Fibroblast of mammary gland (primary cell): Measurements from ENCODE around the gene ATF2.
A peak's percentile ranks its signal among the peaks of the same experiment; 100 is the strongest.

Experiments
- DNase-seq: peaks from one replicate; pipeline ENCODE4 v3.0.0-alpha.2; 2010; ENCODE audit warnings: low read depth
- H3K4me3 ChIP-seq: 2 replicates; pipeline ENCODE4 v1.5.1; 2011; ENCODE audit warnings: low read depth, mild to moderate bottlenecking, low read length, moderate library complexity; ENCODE audit not compliant: control insufficient read depth
- TF ChIP-seq, protein P1 (sequence below): conservative IDR thresholded peaks from 2 replicates; pipeline ENCODE4 v1.5.1; 2011; ENCODE audit warnings: low read depth, low read length, inconsistent platforms; ENCODE audit not compliant: control insufficient read depth, insufficient read depth

The ATF2 gene

DNA sequence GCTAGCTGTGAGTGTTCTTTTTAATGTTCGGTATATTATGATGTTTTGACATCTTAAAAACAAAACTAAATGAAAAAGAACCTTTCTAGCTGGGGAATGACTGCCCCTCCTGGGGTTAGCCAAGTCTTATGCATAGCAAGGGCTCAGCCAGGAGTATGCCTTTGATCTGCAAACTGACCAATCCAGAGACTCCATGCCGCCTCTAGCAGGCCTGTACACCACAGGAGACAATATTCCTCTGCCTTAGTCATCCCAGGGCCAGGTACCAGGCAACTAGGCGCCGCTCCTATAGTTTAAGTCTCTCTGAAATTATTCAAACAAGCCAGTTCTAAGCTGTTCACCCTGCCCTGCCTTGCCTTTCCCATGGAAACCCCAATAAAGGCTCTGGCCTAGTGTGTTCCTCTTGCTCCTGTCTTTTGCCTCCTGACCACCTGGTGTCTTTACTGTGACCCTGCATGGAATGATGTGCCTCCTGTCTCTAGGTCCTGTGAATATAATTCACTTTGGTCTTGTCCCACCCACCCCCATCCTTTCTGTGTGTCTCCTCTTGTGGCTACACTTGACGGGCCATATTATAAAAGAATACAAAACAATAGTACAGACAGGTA lies 110.8 kb downstream of the ATF2 start:
- TF ChIP-seq, protein P1, sequence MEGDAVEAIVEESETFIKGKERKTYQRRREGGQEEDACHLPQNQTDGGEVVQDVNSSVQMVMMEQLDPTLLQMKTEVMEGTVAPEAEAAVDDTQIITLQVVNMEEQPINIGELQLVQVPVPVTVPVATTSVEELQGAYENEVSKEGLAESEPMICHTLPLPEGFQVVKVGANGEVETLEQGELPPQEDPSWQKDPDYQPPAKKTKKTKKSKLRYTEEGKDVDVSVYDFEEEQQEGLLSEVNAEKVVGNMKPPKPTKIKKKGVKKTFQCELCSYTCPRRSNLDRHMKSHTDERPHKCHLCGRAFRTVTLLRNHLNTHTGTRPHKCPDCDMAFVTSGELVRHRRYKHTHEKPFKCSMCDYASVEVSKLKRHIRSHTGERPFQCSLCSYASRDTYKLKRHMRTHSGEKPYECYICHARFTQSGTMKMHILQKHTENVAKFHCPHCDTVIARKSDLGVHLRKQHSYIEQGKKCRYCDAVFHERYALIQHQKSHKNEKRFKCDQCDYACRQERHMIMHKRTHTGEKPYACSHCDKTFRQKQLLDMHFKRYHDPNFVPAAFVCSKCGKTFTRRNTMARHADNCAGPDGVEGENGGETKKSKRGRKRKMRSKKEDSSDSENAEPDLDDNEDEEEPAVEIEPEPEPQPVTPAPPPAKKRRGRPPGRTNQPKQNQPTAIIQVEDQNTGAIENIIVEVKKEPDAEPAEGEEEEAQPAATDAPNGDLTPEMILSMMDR = no peak
- H3K4me3 ChIP-seq = no peak overlapping the region
- DNase-seq = no peak

GRCh38 chr2:175055993-175056392 lies 112.0 kb downstream of the ATF2 start:
- TF ChIP-seq, protein P1 = no peak
- DNase-seq = no peak
- H3K4me3 ChIP-seq = no peak overlapping the region

DNA sequence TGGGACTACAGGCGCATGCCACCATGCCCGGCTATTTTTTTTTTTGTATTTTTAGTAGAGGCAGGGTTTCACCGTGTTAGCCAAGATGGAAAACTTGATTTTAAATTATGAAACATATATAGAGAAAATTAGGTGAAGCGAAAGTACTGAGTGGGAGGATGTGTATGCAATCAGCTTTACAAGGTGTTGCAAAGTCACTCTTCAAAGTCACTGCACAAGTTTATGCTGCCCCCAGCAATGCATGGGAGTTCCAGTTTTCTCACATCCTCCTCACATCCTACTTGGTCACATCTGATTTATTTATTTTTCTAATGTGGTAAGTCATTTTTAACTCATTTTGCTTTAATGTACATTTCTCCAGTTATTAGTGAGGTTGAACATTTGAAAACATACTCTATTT lies 113.7 kb downstream of the ATF2 start:
- DNase-seq = no peak
- no peak overlapping the region for H3K4me3 ChIP-seq
- TF ChIP-seq, protein P1 = no peak

GRCh38 chr2:175049661-175050060 lies 118.3 kb downstream of the ATF2 start:
- peak; percentile 64 for DNase-seq
- TF ChIP-seq, protein P1 = no peak
- no peak overlapping the region for H3K4me3 ChIP-seq

GRCh38 chr2:175048275-175048674 lies 119.7 kb downstream of the ATF2 start:
- no peak for DNase-seq
- H3K4me3 ChIP-seq = no peak overlapping the region
- TF ChIP-seq, protein P1 = no peak

DNA sequence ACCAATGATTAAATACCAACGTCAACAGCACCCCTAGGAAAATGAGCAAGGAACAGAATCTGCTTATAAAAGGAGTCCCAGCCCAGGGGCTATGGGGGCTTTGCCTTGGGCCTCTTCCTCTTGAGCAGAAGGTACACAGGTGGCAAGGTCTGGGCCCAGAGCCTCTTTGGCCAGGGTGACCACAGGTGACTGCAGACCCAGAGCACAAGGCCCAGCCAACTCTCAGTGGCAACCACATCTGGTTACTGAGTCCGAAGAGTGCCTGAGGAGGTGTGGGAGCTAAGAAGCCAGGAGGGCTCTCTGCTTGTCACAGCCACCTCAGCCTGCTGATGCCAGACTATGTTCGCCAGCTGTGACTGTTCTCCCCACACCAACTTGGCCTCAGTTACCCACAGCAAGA lies 128.5 kb downstream of the ATF2 start:
- DNase-seq = no peak
- H3K4me3 ChIP-seq = no peak overlapping the region
- TF ChIP-seq, protein P1 = no peak

DNA sequence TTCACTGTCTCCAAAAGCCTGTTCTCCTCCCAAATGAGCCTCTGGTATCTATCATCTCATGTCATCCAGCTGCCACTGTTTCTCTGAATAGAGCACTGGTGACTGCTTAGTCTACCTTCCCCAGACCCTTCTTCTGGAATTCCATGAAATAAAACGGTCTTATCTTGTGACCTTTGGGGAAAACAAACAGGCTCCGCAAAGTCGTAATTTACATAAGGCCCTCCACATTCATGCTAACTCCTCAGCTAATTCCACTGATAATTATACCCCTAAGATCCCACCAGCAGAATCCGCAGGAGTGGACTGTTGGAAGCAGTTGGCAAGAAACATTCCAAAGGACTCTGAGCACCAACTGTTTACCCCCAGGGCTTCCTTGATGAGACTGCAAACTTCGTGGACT lies 129.0 kb downstream of the ATF2 start:
- no peak for DNase-seq
- TF ChIP-seq, protein P1 = no peak
- H3K4me3 ChIP-seq = no peak overlapping the region
